Epithelial cell of alveolus of lung (primary cell): ENCODE results near the gene PDPR. TPM values are rescaled to one million over a fixed set of nuclear protein-coding genes. Genes with fewer than 3 reads are reported as not detected.

Experiments
- total RNA-seq: library from RNA; depleted of rRNA; stranded (reverse); fragments of >200 nt; gene quantifications from 2 replicates; pipeline ENCODE4 v1.2.1, GENCODE V29; 2015

Gene PDPR
- 14.2 and 20.9 TPM in 2 replicates for total RNA-seq

GRCh38 chr16:70113982-70114826 lies at the start of gene PDPR:
Gene PDPR, plus strand, starts transcription at chr16:70114332. Its CDS starts 6,161 bp downstream, at chr16:70120493.

GRCh38 chr16:70173212-70173837 lies 59.2 kb downstream of the PDPR start, which contains the start of gene CLEC18C:
Gene CLEC18C, plus strand, starts transcription at chr16:70173787. Its CDS starts 492 bp downstream, at chr16:70174279.

Other genes starting within 250 kb of the PDPR start
- 0.08 and 0.13 TPM in 2 replicates for gene CLEC18A, start 163.0 kb upstream of the PDPR start, total RNA-seq
- gene CLEC18C, start 59.5 kb downstream of the PDPR start, total RNA-seq = 0.08 TPM in 1 of 2 replicates, not detected in the other
- gene EXOSC6, start 137.6 kb downstream of the PDPR start, total RNA-seq = 15.2 and 21.5 TPM in 2 replicates
- gene AARS1, start 175.2 kb downstream of the PDPR start, total RNA-seq = 97.3 and 185 TPM in 2 replicates
- gene DDX19B, start 184.9 kb downstream of the PDPR start, total RNA-seq = 35.3 and 42.3 TPM in 2 replicates
- 27.4 and 29.8 TPM in 2 replicates for gene DDX19A, start 232.6 kb downstream of the PDPR start, total RNA-seq